Epidermal melanocyte (primary cell): ENCODE measurements around the gene TFEB.

Experiments
- DNase-seq: peaks from one replicate; pipeline ENCODE4 v3.0.0; 2011; ENCODE audit warnings: low spot score; ENCODE audit not compliant: insufficient read length

The TFEB gene

DNA sequence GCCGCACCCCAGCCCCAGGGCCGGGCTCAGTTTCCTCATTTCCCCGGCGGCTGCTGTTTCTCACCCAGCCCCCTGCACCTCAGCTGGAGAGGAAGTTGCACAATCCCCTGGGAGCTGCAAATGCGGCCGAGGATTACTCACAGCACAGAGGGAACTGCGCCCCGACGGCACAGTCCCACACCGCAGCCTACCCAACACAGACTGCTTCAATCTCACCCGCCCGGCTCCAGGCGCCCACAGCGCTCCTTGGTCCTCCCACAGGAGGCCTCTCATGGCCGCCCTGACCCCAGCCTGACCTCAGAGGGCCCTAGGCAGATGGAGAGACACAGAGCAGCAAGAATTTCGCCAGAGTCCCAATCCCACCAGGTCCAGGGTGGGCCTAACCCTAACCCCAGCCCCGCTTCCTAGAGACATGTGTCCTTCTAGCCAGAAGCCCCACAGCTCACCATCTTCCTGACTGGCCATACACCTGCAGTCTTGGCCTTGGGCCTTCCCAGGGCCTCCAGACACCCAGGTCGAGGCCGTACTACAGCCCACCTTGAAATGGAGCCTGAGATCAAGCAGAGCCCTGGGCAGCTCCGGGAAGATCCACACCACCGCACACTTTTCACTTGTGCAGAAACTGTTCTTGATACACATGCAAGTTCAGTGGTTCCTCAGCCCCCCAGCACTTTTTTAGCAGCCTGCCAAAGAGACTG is 11.7 kb downstream of the TFEB start:
- DNase-seq: peak; percentile 81

DNA sequence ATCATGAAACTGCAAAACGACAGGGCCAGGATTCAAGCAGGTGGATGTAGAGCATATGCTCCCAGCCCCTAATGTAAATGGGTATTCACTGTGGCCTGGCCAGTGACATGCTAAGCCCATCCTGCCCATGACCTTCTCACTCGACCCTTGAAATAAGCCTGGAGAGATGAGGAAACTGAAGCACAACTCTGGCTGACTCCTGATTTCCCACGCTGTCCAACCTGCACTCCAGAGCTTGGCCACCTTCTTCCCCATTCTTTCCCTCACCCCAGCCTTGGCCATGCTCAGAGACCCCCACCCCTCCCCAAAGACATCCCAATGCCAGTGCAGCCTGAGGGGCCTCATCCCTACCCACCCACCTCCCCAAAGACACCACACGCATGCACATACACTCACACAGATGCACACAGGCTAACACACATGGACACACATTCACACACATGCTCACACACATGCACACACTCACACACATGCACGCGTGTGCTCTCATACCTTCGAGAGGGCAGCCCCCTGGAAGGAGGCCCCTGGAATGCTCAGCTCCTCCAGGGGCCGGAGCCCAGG is 12.4 kb downstream of the TFEB start:
- no peak for DNase-seq

- DNase-seq: no peak
These were observed 14.0 kb downstream of the TFEB start for GRCh38 chr6:41721414-41721813.

- DNase-seq: no peak
These were observed 14.6 kb downstream of the TFEB start for GRCh38 chr6:41720783-41721182.

- DNase-seq: no peak
These were observed 15.2 kb downstream of the TFEB start for GRCh38 chr6:41720262-41720620.

DNA sequence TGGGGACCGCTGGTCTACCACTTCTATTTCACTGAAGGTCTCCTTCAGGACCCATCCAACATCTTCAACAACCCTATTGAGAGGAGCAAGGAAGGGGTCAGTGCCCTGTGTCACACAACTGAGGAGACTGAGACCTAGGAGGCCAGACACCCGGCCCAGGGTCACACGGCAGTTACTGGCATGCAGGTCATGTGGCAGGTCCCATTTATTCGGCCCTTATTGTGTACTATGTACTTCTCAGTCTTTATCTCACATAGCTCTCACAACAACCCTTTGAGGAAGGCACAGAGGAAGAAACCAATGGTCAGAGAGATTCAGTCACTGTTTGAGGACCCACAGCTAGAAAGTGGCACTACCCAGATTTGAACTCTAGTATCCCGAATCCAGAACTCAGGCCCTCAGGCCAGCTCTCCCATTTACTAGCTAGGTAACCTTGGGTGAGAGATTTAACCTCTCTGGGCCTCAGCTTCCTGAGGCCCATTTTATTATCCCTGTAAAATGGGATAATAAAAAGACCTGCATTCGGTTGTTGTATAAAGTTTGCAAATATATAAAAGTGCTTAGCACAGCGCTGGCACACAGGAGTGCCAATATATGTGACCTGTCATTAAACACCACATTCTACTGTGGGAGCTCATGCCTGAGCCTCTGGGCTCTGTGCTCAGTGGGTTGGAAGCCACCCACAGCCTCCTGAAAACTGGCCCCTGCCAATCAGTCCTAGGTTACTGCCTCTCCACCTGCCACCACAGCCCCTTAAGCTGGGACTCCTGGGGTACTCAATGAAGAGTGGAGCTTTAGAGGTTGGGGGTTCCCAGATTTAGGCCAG is 15.8 kb downstream of the TFEB start:
- DNase-seq: no peak

- DNase-seq: no peak
These were observed 16.6 kb downstream of the TFEB start for GRCh38 chr6:41718828-41719227.

- no peak for DNase-seq
These were observed 18.0 kb downstream of the TFEB start for GRCh38 chr6:41717392-41717736.

DNA sequence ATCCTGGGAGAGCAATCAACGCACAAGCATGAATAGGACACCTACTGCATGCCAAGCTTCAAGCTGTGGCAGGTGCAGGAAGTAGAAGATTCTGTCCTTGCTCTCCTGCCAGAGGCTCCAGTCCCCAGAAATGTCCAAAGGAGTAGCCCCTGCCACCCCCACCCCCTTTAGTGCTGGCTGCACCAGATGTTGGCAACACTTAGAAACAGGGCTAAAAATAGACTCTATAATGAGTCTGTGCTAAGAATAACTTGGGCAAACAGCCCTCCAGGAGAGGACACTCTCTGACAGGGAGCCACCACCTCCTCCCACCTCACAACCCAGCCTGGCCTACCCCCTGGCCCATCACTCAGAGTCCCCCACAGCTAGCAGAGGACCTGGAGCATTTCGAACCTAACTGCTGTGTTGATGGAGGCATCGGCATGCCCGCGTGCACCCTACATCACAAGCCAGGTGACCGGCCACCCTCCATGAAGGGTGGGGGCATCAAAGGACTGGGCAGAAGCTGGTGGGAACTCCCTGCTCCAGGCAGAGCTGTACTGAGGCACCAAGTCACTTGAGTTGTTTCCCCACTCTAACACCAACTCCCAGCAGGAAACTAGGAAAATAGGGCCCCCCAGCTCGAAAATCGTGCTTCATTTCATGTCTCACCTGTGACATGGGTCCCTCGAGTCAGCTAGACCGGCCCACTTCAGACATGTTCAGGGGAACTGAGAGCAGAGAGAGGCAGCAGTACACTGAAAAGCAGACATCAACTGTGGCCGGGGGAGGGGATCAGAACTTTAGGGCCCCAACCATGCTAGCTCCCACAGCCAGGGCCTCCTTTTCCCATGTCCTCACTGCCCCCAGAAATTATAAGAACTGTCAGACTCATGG is 18.7 kb downstream of the TFEB start:
- DNase-seq: no peak

DNA sequence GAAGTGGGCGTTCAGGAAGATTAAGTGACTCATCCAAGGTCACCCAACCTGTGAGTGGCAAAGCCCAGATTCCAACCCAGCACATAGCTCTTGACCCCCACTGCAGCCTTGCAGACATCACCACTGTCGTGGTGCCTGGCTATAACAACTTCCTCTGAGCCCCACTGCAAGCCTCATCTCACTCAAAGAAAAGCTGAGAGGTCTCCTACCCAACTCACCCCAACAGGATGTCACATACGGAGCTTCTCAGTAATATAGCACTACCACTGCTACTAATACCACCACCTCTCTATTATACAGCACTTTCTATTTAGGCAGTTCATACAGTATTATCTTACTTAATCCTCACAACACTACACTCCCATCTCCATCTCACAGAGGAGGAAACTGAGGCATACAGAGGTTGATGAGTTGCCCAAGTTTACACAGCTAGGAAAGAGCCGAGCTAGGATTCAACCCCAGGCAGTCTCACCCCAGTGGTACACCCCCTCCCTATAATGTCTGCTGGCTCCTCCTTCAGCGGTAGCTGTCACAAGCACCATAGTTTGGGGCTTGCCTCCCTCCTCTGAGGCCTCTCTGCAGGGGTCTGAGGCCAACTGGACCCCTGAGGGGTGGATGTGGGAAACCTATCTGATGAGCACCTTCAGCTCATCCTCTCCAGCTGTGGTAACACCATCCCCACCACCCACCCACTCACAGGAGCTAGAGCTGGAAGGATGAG is 19.5 kb downstream of the TFEB start:
- no peak for DNase-seq

DNA sequence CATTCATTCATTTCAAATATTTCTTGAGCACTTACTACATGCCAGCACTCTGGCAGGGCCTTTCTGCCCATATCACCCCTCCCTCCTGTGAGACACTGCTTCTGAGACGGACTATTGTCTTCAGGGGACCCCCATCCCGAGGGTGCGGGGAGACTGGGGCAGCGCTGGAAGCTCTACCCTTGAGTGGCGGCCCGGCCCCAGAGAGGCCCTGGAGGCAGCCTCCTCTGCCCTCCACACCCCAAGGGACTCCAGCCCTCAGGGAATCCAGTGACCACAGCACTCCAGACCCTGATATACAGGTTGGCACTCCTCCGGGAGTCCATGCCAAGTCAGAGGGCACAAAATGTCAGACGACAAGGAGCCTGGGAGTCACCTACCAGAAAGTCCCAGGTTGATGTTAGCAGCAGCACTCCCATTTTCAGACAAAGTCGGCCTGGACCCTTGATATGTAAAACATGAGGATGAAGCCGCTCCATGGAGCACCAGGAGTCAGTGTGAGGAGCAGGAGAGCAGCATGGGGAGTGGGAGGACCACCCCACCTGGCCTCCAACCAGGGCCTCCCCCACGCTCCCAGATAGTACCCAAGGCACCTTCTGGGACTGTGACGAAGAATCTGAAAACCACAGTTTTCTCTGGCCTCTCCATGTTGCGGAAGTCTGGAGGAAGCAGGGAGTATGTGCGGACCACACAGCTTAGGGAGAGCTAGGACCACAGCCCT is 20.7 kb downstream of the TFEB start:
- no peak for DNase-seq

GRCh38 chr6:41713650-41714291 is 21.6 kb downstream of the TFEB start:
- DNase-seq: no peak

DNA sequence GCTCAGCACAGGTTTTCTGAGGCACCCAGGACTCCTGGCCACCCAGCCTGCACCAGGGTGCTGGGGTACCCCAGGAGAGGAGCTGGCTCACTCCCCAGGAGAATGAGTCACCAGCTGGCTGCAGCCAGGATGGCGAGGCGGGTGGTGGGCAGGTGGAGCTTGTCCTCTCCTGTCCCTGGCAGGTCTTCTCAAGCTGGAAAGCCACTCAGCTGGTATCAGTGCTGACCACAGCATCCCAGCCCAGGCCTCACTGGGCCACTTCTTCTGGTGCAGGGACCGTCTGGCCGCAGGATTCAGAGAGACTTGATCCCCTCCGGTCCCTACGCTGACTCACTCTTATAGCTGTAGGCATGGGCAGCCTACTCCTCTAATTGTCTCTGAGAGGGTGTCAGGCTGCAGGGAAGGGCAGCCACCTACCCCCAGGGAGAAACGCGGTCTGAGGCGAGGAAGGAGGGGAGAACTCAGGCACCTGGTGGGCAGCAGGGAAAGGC is 22.2 kb downstream of the TFEB start:
- no peak for DNase-seq

GRCh38 chr6:41712651-41713103 is 22.7 kb downstream of the TFEB start:
- DNase-seq: peak; percentile 77

GRCh38 chr6:41711323-41712038 is 23.9 kb downstream of the TFEB start:
- DNase-seq: no peak

DNA sequence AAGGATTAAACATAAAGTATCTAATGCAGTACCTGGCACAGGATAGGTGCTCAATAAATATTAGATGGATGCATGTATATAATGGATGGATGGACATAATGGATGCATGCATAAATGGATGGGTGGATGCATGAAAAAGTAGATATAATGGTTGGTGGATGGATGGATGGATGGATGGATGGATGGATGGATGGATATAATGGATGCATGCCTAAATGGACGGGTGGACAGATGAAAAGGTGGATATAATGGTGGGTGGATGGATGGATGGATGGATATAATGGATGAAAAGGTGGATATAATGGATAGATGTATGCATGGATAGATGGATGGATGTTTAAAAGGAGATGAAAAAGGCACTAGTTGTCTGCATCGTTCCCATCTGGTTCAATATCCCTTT is 26.0 kb downstream of the TFEB start:
- no peak for DNase-seq

DNA sequence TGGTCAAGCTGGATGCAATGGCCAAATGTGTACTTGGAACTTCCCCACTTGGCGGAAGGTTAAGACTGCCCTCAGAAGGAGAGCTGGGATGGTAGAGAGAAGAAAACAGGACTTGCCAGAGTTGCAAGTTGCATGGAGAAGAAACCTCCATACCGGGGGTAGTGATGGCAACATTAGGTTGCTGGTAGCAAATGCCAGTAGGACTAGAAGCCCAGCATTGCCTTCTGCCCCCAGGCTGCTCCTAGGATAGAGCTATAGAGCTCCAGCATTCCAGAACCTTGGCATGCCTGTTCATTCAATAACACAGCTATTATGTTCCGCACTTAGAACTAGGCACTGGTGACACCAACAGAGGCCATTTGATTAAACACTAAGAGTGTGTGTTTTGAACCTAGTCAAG is 26.6 kb downstream of the TFEB start:
- no peak for DNase-seq

- no peak for DNase-seq
These were observed 27.7 kb downstream of the TFEB start for GRCh38 chr6:41707565-41708200.
